Measurements from ENCODE around the gene TNN.

The TNN gene

GRCh38 chr1:175148068-175148467, 80.4 kb downstream of the TNN start:
- no peak for DNase-seq

GRCh38 chr1:175150596-175151319, 83.1 kb downstream of the TNN start:
- no peak for DNase-seq

- DNase-seq, result no peak
These were observed 84.5 kb downstream of the TNN start for GRCh38 chr1:175152006-175152652.

- peak; percentile 30 for DNase-seq
These were observed 87.2 kb downstream of the TNN start for GRCh38 chr1:175154629-175155472.

GRCh38 chr1:175155473-175155856, 87.8 kb downstream of the TNN start:
- DNase-seq, result no peak

GRCh38 chr1:175155936-175156335, 88.3 kb downstream of the TNN start:
- no peak for DNase-seq

- DNase-seq, result no peak
These were observed 89.6 kb downstream of the TNN start for GRCh38 chr1:175157200-175157599.

GRCh38 chr1:175158170-175158591, 90.5 kb downstream of the TNN start:
- no peak for DNase-seq

GRCh38 chr1:175162955-175163354, 95.3 kb downstream of the TNN start:
- DNase-seq, result no peak

- DNase-seq, result no peak
These were observed 96.1 kb downstream of the TNN start for GRCh38 chr1:175163702-175164101.

- no peak for DNase-seq
These were observed 97.1 kb downstream of the TNN start for GRCh38 chr1:175164751-175165150.

- DNase-seq, result no peak
These were observed 99.1 kb downstream of the TNN start for GRCh38 chr1:175166746-175167145.

- DNase-seq, result no peak
These were observed 100.2 kb downstream of the TNN start for GRCh38 chr1:175167861-175168260.

GRCh38 chr1:175168782-175169181, 101.1 kb downstream of the TNN start:
- DNase-seq, result no peak

GRCh38 chr1:175169286-175170018, 101.8 kb downstream of the TNN start:
- peak; percentile 19 for DNase-seq

- no peak for DNase-seq
These were observed 103.6 kb downstream of the TNN start for GRCh38 chr1:175171036-175171913.

- DNase-seq, result peak; percentile 38
These were observed 104.9 kb downstream of the TNN start for GRCh38 chr1:175172503-175172902.

- no peak for DNase-seq
These were observed 105.9 kb downstream of the TNN start for GRCh38 chr1:175173531-175173930.

- DNase-seq, result no peak
These were observed 106.9 kb downstream of the TNN start for GRCh38 chr1:175174309-175175102.

GRCh38 chr1:175176246-175176645, 108.6 kb downstream of the TNN start:
- no peak for DNase-seq

- DNase-seq, result no peak
These were observed 110.4 kb downstream of the TNN start for GRCh38 chr1:175178056-175178455.
